NT2/D1 (cell line): ENCODE data around the gene ACBD4.

ENCODE experiments used
- SUZ12 ChIP-seq: IDR thresholded peaks from 2 replicates; pipeline ENCODE4 v1.6.1; 2011; ENCODE audit not compliant: insufficient read length, insufficient read depth; ENCODE audit errors: extremely low read depth
- YY1 ChIP-seq: IDR thresholded peaks from 2 replicates; pipeline ENCODE4 v1.6.1; 2011; ENCODE audit not compliant: insufficient read length, insufficient read depth

DNA sequence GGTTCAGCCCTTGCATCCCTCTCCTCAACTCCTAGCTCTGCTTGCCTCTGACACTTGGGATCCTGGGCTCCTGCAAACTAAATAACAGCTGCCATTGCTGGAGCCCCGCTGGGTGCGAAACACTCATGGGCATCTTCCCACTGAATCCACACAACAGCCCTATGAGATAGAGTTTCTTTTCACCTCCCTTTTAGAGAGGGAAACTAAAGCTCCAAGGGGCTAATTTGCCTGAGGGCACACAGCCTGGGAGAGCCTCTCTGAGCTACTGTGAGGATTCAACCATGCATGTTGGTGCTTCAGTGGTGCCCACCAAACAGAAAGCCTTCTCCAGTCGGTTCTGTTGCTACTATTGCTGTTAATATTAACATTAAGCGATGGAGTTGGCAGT lies 4.0 kb downstream of the ACBD4 start:
- TF ChIP-seq SUZ12 (no peak), YY1 (no peak)
